ENCODE data around the gene TFCP2.
A peak's percentile ranks its signal among the peaks of the same experiment; 100 is the strongest.

The TFCP2 gene

GRCh38 chr12:51152953-51153352 is 20.0 kb downstream of the TFCP2 start:
- no peak for DNase-seq

GRCh38 chr12:51150777-51151176 is 22.2 kb downstream of the TFCP2 start:
- no peak for DNase-seq

GRCh38 chr12:51147309-51147708 is 25.6 kb downstream of the TFCP2 start:
- no peak for DNase-seq

- no peak for DNase-seq
Measured at GRCh38 chr12:51139292-51139844, 33.6 kb downstream of the TFCP2 start.

GRCh38 chr12:51132693-51133092 is 40.2 kb downstream of the TFCP2 start:
- peak; percentile 5 for DNase-seq

- no peak for DNase-seq
Measured at GRCh38 chr12:51131745-51132521, 41.0 kb downstream of the TFCP2 start.

GRCh38 chr12:51128919-51129318 is 44.0 kb downstream of the TFCP2 start:
- DNase-seq, result peak; percentile 13

- DNase-seq, result peak; percentile 3
Measured at GRCh38 chr12:51127050-51127729, 45.7 kb downstream of the TFCP2 start.

- DNase-seq, result no peak
Measured at GRCh38 chr12:51126297-51126696, 46.6 kb downstream of the TFCP2 start.

- DNase-seq, result no peak
Measured at GRCh38 chr12:51124504-51124903, 48.4 kb downstream of the TFCP2 start.

- no peak for DNase-seq
Measured at GRCh38 chr12:51122844-51123243, 50.1 kb downstream of the TFCP2 start.

- peak; percentile 50 for DNase-seq
Measured at GRCh38 chr12:51118706-51119105, 54.2 kb downstream of the TFCP2 start.

- DNase-seq, result no peak
Measured at GRCh38 chr12:51115533-51115932, 57.4 kb downstream of the TFCP2 start.

GRCh38 chr12:51108136-51108535 is 64.8 kb downstream of the TFCP2 start:
- DNase-seq, result no peak

GRCh38 chr12:51103977-51104376 is 69.0 kb downstream of the TFCP2 start:
- no peak for DNase-seq

GRCh38 chr12:51098611-51099010 is 74.3 kb downstream of the TFCP2 start:
- no peak for DNase-seq

GRCh38 chr12:51090705-51091229 is 82.2 kb downstream of the TFCP2 start:
- DNase-seq, result no peak

GRCh38 chr12:51087818-51088217 is 85.1 kb downstream of the TFCP2 start:
- no peak for DNase-seq

- no peak for DNase-seq
Measured at GRCh38 chr12:51086933-51087332, 86.0 kb downstream of the TFCP2 start.

GRCh38 chr12:51085757-51086156 is 87.2 kb downstream of the TFCP2 start:
- DNase-seq, result no peak

- peak; percentile 97 for DNase-seq
Measured at GRCh38 chr12:51083126-51083833, 89.7 kb downstream of the TFCP2 start, which contains the start of gene CSRNP2. Gene CSRNP2, minus strand, starts transcription at chr12:51083596. Its CDS starts 7,035 bp downstream, at chr12:51076561.

- peak; percentile 50 for DNase-seq
Measured at GRCh38 chr12:51082561-51083125, 90.3 kb downstream of the TFCP2 start.
